Measurements from ENCODE around the gene FOLH1. TPM values are rescaled to one million over a fixed set of nuclear protein-coding genes. Genes with fewer than 3 reads are reported as not detected.
"Not testable (repeated sequence)": the region's sequence is repeated elsewhere in the genome, so short reads cannot be mapped to it uniquely, and the experiment has no call there.

FOLH1 gene
- total and polyA plus RNA-seq, 4 experiments from 2014 or later: not detected

DNA sequence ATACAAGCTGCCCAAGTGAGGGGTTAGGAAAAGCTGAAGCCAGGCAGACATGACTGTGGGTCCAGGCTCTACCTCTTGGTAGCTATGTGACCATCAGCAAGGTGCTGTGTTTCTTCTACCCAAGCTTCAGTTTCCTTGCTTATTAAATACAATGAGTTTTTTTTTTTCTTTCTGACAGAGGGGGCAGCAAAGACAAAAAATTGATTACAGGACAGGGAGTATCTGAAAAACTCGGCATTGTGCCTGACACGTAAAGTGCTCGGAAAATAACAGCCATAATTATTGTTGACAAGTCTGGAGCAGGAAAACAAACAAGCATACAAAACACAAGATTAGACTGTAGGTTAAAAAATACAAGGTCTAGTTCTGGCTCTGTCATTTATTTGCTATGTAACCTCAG, 23.3 kb upstream of the FOLH1 start:
- H3K27me3 ChIP-seq (ENCODE audit: insufficient read depth, low read length); H3K4me1 ChIP-seq (ENCODE audit: insufficient read depth, low read length); H3K9me3 ChIP-seq (ENCODE audit: control insufficient read depth in 1 of 2, low read length in 2 of 2); CTCF ChIA-PET (ENCODE audit: partially characterized antibody); H3K27ac Mint-ChIP-seq; H3K4me3 ChIP-seq (ENCODE audit: low read length in 2 of 2); H3K27me3 Mint-ChIP-seq; H3K4me3 Mint-ChIP-seq; POLR2A ChIA-PET (ENCODE audit: partially characterized antibody); H3K36me3 Mint-ChIP-seq; H3K4me1 Mint-ChIP-seq; H3K9me3 Mint-ChIP-seq; H3K36me3 ChIP-seq (ENCODE audit: insufficient read depth, low read length); intact Hi-C loops (cut with micrococcal nuclease); DNase-seq; H3K27ac ChIP-seq (ENCODE audit: low read depth, low read length): not testable (repeated sequence)

- H3K4me1 Mint-ChIP-seq; H3K27me3 Mint-ChIP-seq; H3K9me3 Mint-ChIP-seq; H3K4me1 ChIP-seq (ENCODE audit: insufficient read depth, low read length); H3K27ac ChIP-seq (ENCODE audit: low read depth, low read length); H3K9me3 ChIP-seq (ENCODE audit: control insufficient read depth in 1 of 2, low read length in 2 of 2); DNase-seq; H3K27me3 ChIP-seq (ENCODE audit: insufficient read depth, low read length); POLR2A ChIA-PET (ENCODE audit: partially characterized antibody); CTCF ChIA-PET (ENCODE audit: partially characterized antibody); H3K36me3 ChIP-seq (ENCODE audit: insufficient read depth, low read length); intact Hi-C loops (cut with micrococcal nuclease); H3K36me3 Mint-ChIP-seq; H3K27ac Mint-ChIP-seq; H3K4me3 Mint-ChIP-seq; H3K4me3 ChIP-seq (ENCODE audit: low read length in 2 of 2): not testable (repeated sequence)
Observed at GRCh38 chr11:49230534-49230933, 22.1 kb upstream of the FOLH1 start.

GRCh38 chr11:49230001-49230400, 21.6 kb upstream of the FOLH1 start:
- H3K9me3 ChIP-seq (ENCODE audit: control insufficient read depth in 1 of 2, low read length in 2 of 2); CTCF ChIA-PET (ENCODE audit: partially characterized antibody); H3K4me3 ChIP-seq (ENCODE audit: low read length in 2 of 2); H3K27me3 ChIP-seq (ENCODE audit: insufficient read depth, low read length); H3K9me3 Mint-ChIP-seq; H3K27ac Mint-ChIP-seq; H3K36me3 Mint-ChIP-seq; intact Hi-C loops (cut with micrococcal nuclease); H3K4me3 Mint-ChIP-seq; POLR2A ChIA-PET (ENCODE audit: partially characterized antibody); H3K4me1 ChIP-seq (ENCODE audit: insufficient read depth, low read length); DNase-seq; H3K27ac ChIP-seq (ENCODE audit: low read depth, low read length); H3K4me1 Mint-ChIP-seq; H3K36me3 ChIP-seq (ENCODE audit: insufficient read depth, low read length); H3K27me3 Mint-ChIP-seq: not testable (repeated sequence)

GRCh38 chr11:49229136-49229535, 20.7 kb upstream of the FOLH1 start:
- POLR2A ChIA-PET (ENCODE audit: partially characterized antibody); H3K36me3 Mint-ChIP-seq; H3K36me3 ChIP-seq (ENCODE audit: insufficient read depth, low read length); H3K4me3 ChIP-seq (ENCODE audit: low read length in 2 of 2); CTCF ChIA-PET (ENCODE audit: partially characterized antibody); H3K9me3 Mint-ChIP-seq; H3K27me3 ChIP-seq (ENCODE audit: insufficient read depth, low read length); intact Hi-C loops (cut with micrococcal nuclease); H3K27ac ChIP-seq (ENCODE audit: low read depth, low read length); H3K4me1 ChIP-seq (ENCODE audit: insufficient read depth, low read length); H3K4me3 Mint-ChIP-seq; H3K27ac Mint-ChIP-seq; H3K9me3 ChIP-seq (ENCODE audit: control insufficient read depth in 1 of 2, low read length in 2 of 2); H3K27me3 Mint-ChIP-seq; H3K4me1 Mint-ChIP-seq; DNase-seq: not testable (repeated sequence)

- H3K9me3 ChIP-seq (ENCODE audit: control insufficient read depth in 1 of 2, low read length in 2 of 2); H3K4me1 Mint-ChIP-seq; DNase-seq; H3K27ac Mint-ChIP-seq; H3K27me3 ChIP-seq (ENCODE audit: insufficient read depth, low read length); intact Hi-C loops (cut with micrococcal nuclease); H3K27ac ChIP-seq (ENCODE audit: low read depth, low read length); H3K4me3 Mint-ChIP-seq; H3K4me1 ChIP-seq (ENCODE audit: insufficient read depth, low read length); CTCF ChIA-PET (ENCODE audit: partially characterized antibody); POLR2A ChIA-PET (ENCODE audit: partially characterized antibody); H3K27me3 Mint-ChIP-seq; H3K4me3 ChIP-seq (ENCODE audit: low read length in 2 of 2); H3K36me3 Mint-ChIP-seq; H3K36me3 ChIP-seq (ENCODE audit: insufficient read depth, low read length); H3K9me3 Mint-ChIP-seq: not testable (repeated sequence)
Observed at GRCh38 chr11:49225255-49225785, 16.9 kb upstream of the FOLH1 start.

GRCh38 chr11:49221112-49221511, 12.7 kb upstream of the FOLH1 start:
- no peaks in the 10 kb centered on the region for H3K4me1 Mint-ChIP-seq
- POLR2A ChIA-PET (ENCODE audit: partially characterized antibody): no interaction called here
- DNase-seq: no peak
- H3K4me3 ChIP-seq (ENCODE audit: low read length in 2 of 2): no peak overlapping the region
- peaks cover 0 to 2% (median under 1%) of the 10 kb centered on the region in 8 donors for H3K9me3 Mint-ChIP-seq
- intact Hi-C loops (cut with micrococcal nuclease): no loop called here
- no peaks in the 10 kb centered on the region for H3K36me3 Mint-ChIP-seq
- no peaks in the 10 kb centered on the region for H3K36me3 ChIP-seq (ENCODE audit: insufficient read depth, low read length)
- H3K27ac ChIP-seq (ENCODE audit: low read depth, low read length): no peak overlapping the region
- H3K4me3 Mint-ChIP-seq: no peak overlapping the region
- H3K9me3 ChIP-seq (ENCODE audit: control insufficient read depth in 1 of 2, low read length in 2 of 2): no peaks in the 10 kb centered on the region
- no peaks in the 10 kb centered on the region for H3K27me3 Mint-ChIP-seq
- no peaks in the 10 kb centered on the region for H3K4me1 ChIP-seq (ENCODE audit: insufficient read depth, low read length)
- CTCF ChIA-PET (ENCODE audit: partially characterized antibody): no interaction called here
- H3K27me3 ChIP-seq (ENCODE audit: insufficient read depth, low read length): no peaks in the 10 kb centered on the region
- H3K27ac Mint-ChIP-seq: no peak overlapping the region

DNA sequence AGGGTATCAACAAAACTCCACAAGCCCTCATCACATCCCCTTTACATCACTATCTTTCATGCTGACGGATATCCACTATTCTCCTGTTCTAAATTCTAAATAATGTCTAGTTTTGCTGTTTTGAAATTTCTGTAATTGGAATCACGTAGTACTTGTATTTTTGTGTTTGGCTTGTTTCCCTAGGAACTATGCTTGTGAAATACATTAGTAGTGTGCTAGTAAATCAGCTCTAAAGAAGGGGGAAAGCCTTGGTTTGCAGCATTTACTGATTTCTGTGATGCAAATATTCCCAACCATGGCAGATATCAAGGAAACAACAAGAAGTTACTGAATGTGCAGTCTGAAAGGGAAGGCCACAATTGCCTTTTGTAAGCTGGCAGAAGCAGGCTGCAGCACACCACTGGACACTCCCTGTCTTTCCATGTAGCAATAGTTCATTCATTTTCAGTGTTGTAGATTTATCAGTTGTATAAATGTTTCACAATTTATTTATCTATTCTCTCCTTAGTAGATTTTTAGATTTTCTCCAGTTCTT, 4.7 kb upstream of the FOLH1 start:
- Mint-ChIP-seq H3K27ac (no peak overlapping the region), H3K36me3 (no peaks in the 10 kb centered on the region), H3K4me1 (peaks cover 0 to 1% (median 0%) of the 10 kb centered on the region in 4 donors), H3K27me3 (peaks cover 0 to 5% of the 10 kb centered on the region in 2 donors), H3K4me3 (no peak overlapping the region), H3K9me3 (peaks cover 0 to 5% (median 0%) of the 10 kb centered on the region in 8 donors)
- ChIA-PET POLR2A (ENCODE audit: partially characterized antibody) (no interaction called here), CTCF (ENCODE audit: partially characterized antibody) (no interaction called here)
- H3K27me3 ChIP-seq (ENCODE audit: insufficient read depth, low read length): no peaks in the 10 kb centered on the region
- no peaks in the 10 kb centered on the region for H3K9me3 ChIP-seq (ENCODE audit: control insufficient read depth in 1 of 2, low read length in 2 of 2)
- H3K4me3 ChIP-seq (ENCODE audit: low read length in 2 of 2): no peak overlapping the region
- intact Hi-C loops (cut with micrococcal nuclease): no loop called here
- H3K36me3 ChIP-seq (ENCODE audit: insufficient read depth, low read length): no peaks in the 10 kb centered on the region
- no peak for DNase-seq
- H3K27ac ChIP-seq (ENCODE audit: low read depth, low read length): no peak overlapping the region
- no peaks in the 10 kb centered on the region for H3K4me1 ChIP-seq (ENCODE audit: insufficient read depth, low read length)

DNA sequence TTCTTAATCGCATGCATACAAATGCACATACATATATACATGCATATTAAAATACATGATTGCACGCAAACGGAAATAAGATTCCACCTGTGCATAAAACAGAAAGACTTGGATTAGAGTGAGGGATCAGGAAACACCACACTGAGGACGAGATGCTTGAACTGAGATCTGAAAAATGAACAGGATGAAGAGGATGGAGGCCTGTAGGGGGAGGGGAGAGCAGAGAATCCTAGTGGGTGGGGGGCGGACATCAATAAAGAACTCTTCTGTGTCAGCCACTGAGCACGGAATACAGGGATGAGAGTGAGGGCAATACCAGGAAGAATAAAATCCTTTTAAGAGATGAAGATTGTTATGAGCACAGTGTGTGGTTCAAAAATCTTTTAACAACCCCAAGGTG, 1.4 kb downstream of the FOLH1 start:
- H3K9me3 Mint-ChIP-seq; H3K9me3 ChIP-seq (ENCODE audit: control insufficient read depth in 1 of 2, low read length in 2 of 2); H3K27ac ChIP-seq (ENCODE audit: low read depth, low read length); DNase-seq; CTCF ChIA-PET (ENCODE audit: partially characterized antibody); H3K4me3 ChIP-seq (ENCODE audit: low read length in 2 of 2); intact Hi-C loops (cut with micrococcal nuclease); POLR2A ChIA-PET (ENCODE audit: partially characterized antibody); H3K27me3 Mint-ChIP-seq; H3K36me3 ChIP-seq (ENCODE audit: insufficient read depth, low read length); H3K27me3 ChIP-seq (ENCODE audit: insufficient read depth, low read length); H3K4me1 Mint-ChIP-seq; H3K36me3 Mint-ChIP-seq; H3K27ac Mint-ChIP-seq; H3K4me1 ChIP-seq (ENCODE audit: insufficient read depth, low read length); H3K4me3 Mint-ChIP-seq: not testable (repeated sequence)

Data from CD4-positive, alpha-beta memory T cell (primary cell).